GM19043 (cell line): ENCODE data around the gene TXNDC12.
"Not testable (repeated sequence)": the region's sequence is repeated elsewhere in the genome, so short reads cannot be mapped to it uniquely, and the experiment has no call there.

Experiments used
- ATAC-seq: cut with Tn5 transposase; IDR thresholded peaks from one replicate; pipeline ENCODE4 v1.9.1; 2021; ENCODE audit warnings: low read depth; ENCODE audit not compliant: unreplicated experiment

TXNDC12 gene

DNA sequence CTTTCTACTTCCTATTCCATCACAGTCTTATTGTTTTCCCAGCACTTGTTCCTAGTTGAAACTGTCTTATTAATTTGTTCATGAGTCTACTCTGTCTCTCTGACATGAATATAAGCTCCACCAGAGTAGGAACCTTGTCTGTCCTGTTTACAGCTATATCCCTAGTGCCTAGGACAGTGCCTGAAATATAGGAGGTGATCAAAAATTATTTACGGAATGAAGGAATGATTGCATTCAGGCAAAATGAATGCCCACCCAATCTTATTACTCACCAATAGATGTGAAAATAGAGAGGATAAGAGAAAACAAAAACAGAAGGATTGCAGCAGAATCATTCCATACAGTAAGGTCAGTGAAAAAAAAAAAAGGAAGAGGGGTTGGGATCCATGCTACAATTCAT lies 1.1 kb downstream of the TXNDC12 start:
- no peak for ATAC-seq

- ATAC-seq = not testable (repeated sequence)
Measured at GRCh38 chr1:52049337-52049736, 5.7 kb downstream of the TXNDC12 start.

DNA sequence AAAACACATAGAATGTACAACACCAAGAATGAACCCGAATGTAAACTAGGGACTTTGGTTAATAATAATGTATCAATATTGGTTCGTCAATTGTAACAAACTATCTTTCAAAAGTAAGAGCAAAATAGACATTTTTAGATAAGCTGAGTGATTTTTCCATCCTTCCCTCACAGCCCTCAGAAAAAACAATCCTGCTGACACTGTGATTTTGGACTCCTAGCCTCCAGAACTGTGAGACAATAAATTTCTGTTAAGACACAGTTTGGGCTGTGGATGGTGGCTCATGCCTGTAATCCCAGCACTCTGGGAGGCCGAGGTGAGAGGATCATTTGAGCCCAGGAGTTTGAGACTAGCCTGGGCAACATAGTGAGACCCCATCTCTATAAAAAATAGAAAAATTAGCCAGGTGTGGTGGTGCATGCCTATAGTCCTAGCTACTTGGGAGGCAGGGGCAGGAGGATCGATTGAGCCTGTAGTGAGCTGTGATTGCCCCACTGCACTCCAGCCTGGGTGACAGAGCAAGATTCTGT lies 9.3 kb downstream of the TXNDC12 start:
- not testable (repeated sequence) for ATAC-seq

- no peak for ATAC-seq
Measured at GRCh38 chr1:52045236-52045635, 9.8 kb downstream of the TXNDC12 start.

DNA sequence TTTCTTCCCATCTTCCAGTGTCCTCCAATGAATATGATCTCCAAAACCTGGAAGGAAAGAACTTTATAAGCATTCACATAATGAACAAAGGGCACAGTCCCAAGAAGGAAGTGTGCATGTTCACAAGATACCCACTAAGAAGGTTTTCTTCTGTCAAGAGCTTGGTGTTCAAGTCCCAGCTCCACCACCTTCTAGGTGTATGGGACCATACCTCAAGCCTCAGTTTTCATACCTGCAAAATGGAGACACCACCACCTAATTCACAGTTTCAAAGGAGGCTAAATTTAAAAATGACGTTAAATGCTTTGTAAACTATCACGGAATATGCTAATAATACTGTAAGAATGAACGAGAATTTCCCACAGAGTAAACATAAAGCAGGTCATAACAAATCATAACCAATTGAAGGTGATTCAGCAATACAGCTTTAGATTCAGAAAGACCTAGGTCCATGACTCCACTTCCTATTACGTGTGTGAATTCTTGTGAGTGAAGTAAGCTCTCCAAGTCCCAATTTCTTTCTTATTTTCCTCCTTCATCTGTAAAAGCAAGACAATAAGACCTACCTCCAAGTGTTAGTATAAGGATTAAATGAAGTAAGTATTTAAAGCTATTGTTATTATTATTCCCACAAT lies 13.3 kb downstream of the TXNDC12 start:
- no peak for ATAC-seq

- ATAC-seq = no peak
Measured at GRCh38 chr1:52037909-52038308, 17.1 kb downstream of the TXNDC12 start.

DNA sequence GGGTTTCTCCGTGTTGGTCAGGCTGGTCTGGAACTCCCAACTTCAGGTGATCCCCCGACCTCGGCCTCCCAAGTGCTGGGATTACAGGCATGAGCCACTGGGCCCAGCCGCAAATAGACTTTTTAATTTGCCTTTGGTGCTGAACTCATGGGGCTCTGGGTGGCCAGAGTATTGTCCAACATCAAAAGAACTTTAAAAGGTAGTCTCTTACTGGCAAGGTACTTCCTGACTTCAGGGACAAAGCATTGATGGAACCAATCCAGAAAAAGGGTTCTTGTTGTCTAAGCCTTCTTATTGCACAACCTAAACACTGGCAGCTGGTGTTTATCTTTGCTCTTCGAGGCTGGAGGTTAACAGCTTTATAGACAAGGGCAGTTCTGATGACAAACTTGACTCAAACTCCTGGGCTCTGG lies 17.6 kb downstream of the TXNDC12 start:
- no peak for ATAC-seq

- no peak for ATAC-seq
Measured at GRCh38 chr1:52034050-52034384, 21.0 kb downstream of the TXNDC12 start.

- ATAC-seq = peak; percentile 88
Measured at GRCh38 chr1:52033190-52034049, 21.6 kb downstream of the TXNDC12 start, which contains the start of gene KTI12. TSS of gene KTI12 (minus strand) at chr1:52033810. CDS start at chr1:52033761, 49 bp downstream.

GRCh38 chr1:52032785-52033131 lies 22.2 kb downstream of the TXNDC12 start:
- peak; percentile 43 for ATAC-seq

DNA sequence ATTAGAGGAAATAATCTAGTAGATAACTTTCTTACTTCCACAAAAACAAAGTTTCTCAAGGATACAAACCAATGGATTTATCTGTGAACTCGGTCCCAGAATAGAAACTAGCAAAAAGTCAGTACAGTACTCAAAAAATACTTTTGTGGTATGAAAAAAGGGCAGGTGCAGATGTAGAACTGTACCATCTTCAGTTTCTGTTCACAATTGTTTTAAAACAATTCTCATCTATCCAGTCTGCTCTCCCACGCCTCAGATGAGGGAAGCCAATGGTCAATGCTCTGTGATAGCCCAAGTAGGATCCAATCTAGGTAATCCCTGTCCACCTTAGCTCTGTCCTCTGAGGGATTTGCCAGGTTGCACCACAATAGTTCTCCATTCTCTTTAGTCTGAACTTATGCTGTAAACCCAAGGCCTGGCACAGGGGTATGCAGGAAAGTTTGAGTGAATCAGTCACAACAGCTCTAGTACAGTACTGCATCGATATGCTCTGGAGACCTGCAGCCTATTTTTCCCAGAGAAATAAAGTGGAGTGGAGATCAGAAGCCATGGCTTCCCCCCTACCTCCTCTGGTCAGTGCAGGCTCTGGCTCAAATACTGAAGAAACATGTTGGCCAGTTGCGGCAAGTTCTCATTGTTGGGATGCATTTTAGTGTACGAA lies 22.7 kb downstream of the TXNDC12 start:
- no peak for ATAC-seq

DNA sequence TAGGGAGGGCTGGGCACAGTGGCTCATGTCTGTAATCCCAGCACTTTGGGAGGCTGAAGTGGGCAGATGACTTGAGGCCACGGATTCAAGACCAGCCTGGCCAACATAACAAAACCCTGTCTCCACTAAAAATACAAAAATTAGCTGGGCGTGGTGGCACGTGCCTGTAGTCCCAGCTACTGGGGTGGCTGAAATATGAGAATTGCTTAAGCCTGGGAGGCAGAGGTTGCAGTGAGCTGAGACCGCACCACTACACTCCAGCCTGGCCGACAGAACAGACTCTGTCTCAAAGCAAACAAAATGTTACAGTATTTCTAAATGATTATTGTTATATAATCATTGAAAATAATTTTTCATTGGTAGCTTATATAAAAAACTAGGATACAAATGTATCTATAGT lies 26.2 kb downstream of the TXNDC12 start:
- ATAC-seq = not testable (repeated sequence)

DNA sequence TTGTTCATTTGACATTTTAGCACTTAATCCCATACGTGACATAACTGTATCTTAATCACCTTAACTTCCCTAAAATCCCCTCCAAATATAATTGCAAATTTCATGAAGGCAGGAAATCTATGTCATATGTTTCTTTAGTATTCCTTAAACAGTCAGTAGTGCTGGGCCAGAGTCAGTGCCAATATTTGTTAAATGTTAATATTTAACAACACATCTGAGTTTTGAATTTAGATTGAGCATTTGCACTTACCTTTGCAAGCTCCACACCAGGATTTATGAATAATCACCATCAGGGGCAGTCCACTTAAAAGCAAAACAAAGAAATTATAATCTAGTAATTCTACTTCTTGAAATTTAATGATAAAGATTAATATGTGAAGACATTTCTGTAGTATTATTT lies 26.7 kb downstream of the TXNDC12 start:
- ATAC-seq = no peak

GRCh38 chr1:52026278-52026677 lies 28.7 kb downstream of the TXNDC12 start:
- no peak for ATAC-seq

DNA sequence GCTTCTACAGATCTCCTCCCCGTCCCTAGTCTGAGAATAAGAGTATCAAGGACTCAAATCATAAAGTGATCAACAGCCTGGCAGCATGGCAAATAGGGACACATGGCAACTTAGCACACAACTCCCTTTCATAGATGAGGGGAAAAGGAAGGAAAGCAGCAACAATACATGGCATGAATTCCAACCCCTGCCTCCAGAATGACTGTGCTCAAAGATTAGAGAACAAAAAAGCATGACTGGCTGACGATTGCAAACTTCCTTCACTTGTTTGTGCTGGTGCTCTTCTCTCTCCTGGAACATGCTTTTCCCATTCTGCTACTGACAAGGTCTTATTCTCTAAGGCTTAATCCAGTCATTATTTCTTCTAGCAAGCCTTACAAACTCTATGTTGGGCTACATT lies 32.9 kb downstream of the TXNDC12 start:
- ATAC-seq = no peak

DNA sequence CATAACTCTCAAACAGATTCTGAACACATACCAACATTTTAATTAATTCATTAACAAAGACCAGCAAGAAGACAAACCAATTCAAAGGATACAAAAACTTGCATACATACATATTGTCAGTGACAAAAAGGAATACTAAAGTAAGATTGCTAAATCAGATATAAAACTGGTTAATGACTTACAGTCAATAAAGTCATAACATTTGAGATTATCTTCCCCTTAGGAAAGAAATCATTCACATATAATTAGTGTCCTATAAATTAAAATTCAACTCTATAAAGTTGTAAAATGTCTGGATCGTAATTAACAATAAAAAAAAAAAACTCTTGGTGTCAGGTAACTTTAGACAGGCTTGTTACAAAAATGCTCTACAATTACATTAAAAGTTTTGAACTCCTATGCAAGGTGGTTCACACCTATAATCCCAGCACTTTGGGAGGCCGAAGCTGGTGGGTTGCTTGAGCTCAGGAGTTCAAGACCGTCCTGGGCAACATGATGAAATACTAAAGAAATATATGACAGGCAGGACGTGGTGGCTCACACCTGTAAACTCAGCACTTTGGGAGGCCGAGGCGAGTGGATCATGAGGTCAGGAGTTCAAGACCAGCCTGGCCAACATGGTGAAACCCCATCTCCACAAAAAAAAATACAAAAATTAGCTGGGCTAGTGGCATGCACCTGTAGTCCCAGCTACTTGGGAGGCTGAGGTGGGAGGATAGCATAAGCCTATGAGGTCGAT lies 46.8 kb downstream of the TXNDC12 start:
- no peak for ATAC-seq

DNA sequence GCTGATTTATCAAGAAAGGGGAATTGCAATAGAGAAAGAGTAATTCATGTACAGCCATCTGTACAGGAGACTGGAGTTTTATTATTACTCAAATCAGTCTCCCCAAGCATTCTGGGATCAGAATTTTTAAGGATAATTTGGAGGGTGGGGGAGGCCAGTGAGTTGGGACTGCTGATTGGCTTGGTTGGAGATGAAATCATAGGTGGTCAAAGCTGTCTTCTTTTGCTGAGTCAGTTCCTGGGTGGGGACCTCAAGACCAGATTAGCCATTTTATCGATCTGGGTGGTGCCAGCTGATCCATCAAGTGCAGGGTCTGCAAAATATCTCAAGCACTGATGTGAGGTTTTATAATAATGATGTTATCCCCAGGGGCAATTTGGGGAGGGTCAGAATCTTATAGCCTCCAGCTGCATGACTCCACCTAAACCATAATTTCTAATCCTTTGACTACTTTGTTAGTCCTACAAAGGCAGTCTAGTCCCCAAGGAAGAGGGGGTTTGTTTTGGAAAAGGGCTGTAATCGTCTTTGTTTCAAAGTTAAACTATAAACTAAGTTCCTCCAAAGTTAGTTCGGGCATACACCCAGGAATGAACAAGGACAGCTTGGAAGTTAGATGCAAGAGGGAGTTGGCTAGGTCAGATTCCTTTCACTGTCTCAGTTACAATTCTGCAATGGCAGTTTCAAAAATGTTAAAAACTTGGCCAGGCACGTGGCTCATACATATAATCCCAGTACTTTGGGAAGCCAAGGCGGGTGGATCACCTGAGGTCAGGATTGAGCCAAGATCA lies 47.6 kb downstream of the TXNDC12 start:
- ATAC-seq = no peak

GRCh38 chr1:52006081-52006553 lies 48.9 kb downstream of the TXNDC12 start:
- ATAC-seq = not testable (repeated sequence)

GRCh38 chr1:52005548-52005947 lies 49.4 kb downstream of the TXNDC12 start:
- ATAC-seq = not testable (repeated sequence)

GRCh38 chr1:52003877-52004276 lies 51.1 kb downstream of the TXNDC12 start:
- ATAC-seq = no peak
